GM12873 (cell line): ENCODE data around the gene NUFIP2.

Experiments used
- TF ChIP-seq, protein P1 (sequence below): IDR thresholded peaks from 2 replicates; pipeline ENCODE4 v1.5.1; 2012; ENCODE audit warnings: low read depth, mild to moderate bottlenecking, moderate library complexity, low read length, control low read depth; ENCODE audit not compliant: insufficient read depth; ENCODE audit errors: missing control alignments

NUFIP2 gene

DNA sequence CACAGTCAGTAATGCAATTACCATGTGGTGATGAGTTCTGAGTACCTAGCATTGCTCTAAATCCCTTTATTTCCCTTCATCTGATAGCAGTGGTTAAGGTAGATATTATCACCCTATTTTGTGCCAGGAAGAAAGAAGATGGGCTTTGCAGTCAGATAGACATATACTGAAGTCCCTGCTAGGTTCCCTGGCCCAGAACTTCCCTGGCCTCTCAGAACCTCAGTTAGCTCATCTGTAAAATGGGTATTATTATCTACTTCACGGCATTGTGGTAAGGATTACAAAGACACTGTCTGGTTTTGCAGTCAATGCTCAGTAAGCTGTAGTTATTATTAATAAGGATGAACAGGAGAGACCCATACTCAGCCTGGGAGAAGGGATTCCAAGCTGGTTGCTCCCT lies 51.9 kb downstream of the NUFIP2 start:
- TF ChIP-seq, protein P1, sequence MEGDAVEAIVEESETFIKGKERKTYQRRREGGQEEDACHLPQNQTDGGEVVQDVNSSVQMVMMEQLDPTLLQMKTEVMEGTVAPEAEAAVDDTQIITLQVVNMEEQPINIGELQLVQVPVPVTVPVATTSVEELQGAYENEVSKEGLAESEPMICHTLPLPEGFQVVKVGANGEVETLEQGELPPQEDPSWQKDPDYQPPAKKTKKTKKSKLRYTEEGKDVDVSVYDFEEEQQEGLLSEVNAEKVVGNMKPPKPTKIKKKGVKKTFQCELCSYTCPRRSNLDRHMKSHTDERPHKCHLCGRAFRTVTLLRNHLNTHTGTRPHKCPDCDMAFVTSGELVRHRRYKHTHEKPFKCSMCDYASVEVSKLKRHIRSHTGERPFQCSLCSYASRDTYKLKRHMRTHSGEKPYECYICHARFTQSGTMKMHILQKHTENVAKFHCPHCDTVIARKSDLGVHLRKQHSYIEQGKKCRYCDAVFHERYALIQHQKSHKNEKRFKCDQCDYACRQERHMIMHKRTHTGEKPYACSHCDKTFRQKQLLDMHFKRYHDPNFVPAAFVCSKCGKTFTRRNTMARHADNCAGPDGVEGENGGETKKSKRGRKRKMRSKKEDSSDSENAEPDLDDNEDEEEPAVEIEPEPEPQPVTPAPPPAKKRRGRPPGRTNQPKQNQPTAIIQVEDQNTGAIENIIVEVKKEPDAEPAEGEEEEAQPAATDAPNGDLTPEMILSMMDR = no peak

DNA sequence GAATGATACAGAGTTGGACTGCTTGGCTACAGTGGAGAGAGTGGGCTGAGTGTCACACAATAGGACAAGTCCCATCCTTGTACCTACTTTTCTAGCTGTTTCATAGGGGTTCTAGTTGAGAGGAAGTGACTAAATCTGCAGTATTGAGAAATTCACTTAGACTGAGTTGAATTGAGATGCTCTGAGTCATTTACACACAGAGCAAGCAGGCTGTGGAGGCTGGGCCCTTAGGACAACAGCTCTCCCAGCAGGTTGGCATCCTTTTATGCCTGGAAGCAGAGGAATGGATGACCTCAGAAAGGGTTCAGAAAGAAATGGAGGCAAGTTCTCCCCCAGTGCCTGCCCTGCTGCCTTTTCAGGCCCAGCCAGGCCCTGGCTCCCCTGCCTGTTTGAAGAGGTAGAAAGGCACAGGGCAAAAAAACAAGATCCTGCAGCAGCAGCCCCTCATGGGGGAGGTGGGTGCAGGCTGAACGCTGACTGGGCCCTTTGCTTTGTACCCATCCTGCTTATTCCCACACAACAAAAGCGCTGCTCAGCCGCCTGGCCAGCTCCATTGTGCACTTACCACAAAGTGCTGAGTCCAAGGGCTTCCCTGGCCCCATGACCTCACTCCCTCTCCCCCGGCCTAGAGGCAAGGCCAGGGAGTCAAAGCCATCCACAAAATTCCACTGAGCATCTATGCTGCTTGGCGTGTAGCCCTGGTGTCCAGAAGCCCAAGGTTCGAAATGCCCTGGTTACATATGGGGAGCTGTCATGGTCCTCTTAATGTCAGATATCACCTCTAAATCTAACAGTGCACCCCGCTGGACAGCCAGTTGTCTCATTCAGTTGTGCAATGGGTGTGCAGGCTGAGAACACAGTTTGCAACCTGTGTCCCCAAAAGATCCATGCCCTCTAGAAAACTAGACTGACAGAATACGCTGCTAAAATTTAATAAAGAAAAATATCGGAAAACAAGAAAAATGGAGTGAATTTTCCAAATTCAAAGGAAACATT lies 52.7 kb downstream of the NUFIP2 start:
- TF ChIP-seq, protein P1 = no peak

GRCh38 chr17:29240477-29240876 lies 53.5 kb downstream of the NUFIP2 start:
- TF ChIP-seq, protein P1 = no peak

DNA sequence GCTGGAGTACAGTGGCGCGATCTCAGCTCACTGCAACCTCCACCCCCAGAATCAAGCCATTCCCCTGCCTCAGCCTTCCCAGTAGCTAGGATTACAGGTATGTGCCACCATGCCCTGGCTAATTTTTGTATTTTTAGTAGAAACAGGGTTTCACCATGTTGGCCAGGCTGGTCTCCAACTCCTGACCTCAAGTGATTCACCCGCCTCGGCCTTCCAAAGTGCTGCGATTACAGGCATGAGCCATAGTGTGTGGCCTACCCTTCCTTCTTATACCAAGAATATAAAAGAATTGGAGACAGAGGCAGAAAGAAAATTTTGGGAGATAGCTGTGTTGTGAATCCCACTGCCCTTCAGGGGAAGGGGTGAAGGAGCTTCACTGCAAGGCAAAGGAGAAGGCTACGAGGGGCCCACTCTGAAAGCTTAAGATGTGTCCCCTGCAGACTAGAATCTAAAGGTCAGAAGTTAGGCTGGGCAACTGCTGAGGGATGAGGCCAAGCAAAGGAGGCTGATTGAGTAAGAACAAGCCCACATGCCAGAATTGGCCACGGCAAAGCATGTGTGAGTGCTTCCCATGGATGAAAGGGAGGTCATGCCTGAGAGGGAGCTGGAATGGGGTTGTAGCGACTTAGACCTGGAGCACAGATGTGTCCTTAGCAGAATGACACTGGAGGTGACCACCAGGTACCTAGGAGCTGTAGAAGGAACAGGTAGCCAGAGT lies 55.7 kb downstream of the NUFIP2 start:
- TF ChIP-seq, protein P1 = no peak

- TF ChIP-seq, protein P1 = no peak
Observed at GRCh38 chr17:29237476-29238132, 56.3 kb downstream of the NUFIP2 start.

DNA sequence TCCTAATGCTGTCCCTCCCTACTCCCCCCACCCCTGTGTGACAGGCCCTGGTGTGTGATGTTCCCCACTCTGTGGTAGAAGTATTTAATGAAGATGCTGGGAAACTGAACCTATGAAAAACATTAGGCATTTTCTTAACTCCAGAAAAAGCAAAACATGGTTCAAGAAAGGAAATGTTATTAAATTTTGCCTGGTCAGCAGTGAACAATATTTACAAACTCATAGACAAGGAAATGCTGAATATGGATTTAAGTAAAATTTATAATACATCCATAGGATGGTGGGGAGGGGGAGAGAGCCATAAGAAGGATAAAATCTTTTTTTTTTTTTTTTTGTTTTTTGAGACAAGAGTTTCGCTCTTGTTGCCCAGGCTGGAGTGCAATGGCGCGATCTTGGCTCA lies 58.0 kb downstream of the NUFIP2 start:
- TF ChIP-seq, protein P1 = no peak

GRCh38 chr17:29233301-29233700 lies 60.6 kb downstream of the NUFIP2 start:
- TF ChIP-seq, protein P1 = no peak
